ENCODE data around the gene PPP1R15A.
A peak's percentile ranks its signal among the peaks of the same experiment; 100 is the strongest.
"Not testable (repeated sequence)": the region's sequence is repeated elsewhere in the genome, so short reads cannot be mapped to it uniquely, and the experiment has no call there.

The PPP1R15A gene

GRCh38 chr19:48868114-48868886, 3.9 kb upstream of the PPP1R15A start, which contains the start of gene PLEKHA4:
Gene PLEKHA4, minus strand, starts transcription at chr19:48868617. Its CDS starts 997 bp downstream, at chr19:48867620.
- H3K27ac ChIP-seq, result no peak within 1 kb of the TSS
- TF ChIP-seq ZFX (IDR thresholded peaks at IDR 0.05), result no peak
- TF ChIP-seq CTCF (conservative IDR thresholded peaks at IDR 0.05), result no peak

GRCh38 chr19:48870048-48870447, 2.2 kb upstream of the PPP1R15A start:
- no peak overlapping the region for H3K27ac ChIP-seq
- TF ChIP-seq ZFX (IDR thresholded peaks at IDR 0.05), result no peak
- no peak for TF ChIP-seq CTCF (conservative IDR thresholded peaks at IDR 0.05)

GRCh38 chr19:48871471-48872181, 595 bp upstream of the PPP1R15A start:
- peak overlapping the region; percentile 90; the same call in 1 of the 2 replicates for H3K27ac ChIP-seq

GRCh38 chr19:48872884-48873475, 759 bp downstream of the PPP1R15A start:
- no peak for TF ChIP-seq ZFX (IDR thresholded peaks at IDR 0.05)
- no peak for TF ChIP-seq CTCF (conservative IDR thresholded peaks at IDR 0.05)
- H3K27ac ChIP-seq, result peak overlapping the region; percentile 90

GRCh38 chr19:48873476-48874302, 1.5 kb downstream of the PPP1R15A start:
- TF ChIP-seq CTCF (conservative IDR thresholded peaks at IDR 0.05), result no peak
- TF ChIP-seq ZFX (IDR thresholded peaks at IDR 0.05), result no peak
- H3K27ac ChIP-seq, result peak overlapping the region; percentile 90

- no peak overlapping the region for H3K27ac ChIP-seq
- no peak for TF ChIP-seq CTCF (conservative IDR thresholded peaks at IDR 0.05)
These were observed 2.3 kb downstream of the PPP1R15A start for GRCh38 chr19:48874303-48875135.

- not testable (repeated sequence) for H3K27ac ChIP-seq
These were observed 4.1 kb downstream of the PPP1R15A start for GRCh38 chr19:48876043-48876981.

All from C4-2B (cell line).